ENCODE data around the gene NLRC3.

DNA sequence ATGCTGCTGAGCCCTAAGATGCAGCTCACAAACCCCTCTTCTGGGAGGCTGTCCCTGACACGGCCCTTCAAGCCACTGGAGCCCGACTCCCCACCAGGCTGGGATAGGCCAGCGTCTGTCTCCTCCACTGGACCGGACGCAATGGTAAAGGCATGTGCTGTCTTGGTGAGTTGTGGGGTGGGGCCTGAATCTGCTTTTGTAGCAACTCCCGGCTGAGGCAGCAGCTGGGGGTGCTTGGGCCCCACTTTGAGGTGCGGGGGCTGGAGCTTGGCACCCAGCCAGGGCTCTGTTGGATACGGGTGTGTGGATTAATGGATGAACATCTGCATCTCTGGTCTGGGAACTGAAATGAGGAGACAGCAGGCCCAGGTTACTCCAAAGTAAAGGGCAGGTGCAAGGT, 3.5 kb upstream of the NLRC3 start:
- TF ChIP-seq, protein P1, sequence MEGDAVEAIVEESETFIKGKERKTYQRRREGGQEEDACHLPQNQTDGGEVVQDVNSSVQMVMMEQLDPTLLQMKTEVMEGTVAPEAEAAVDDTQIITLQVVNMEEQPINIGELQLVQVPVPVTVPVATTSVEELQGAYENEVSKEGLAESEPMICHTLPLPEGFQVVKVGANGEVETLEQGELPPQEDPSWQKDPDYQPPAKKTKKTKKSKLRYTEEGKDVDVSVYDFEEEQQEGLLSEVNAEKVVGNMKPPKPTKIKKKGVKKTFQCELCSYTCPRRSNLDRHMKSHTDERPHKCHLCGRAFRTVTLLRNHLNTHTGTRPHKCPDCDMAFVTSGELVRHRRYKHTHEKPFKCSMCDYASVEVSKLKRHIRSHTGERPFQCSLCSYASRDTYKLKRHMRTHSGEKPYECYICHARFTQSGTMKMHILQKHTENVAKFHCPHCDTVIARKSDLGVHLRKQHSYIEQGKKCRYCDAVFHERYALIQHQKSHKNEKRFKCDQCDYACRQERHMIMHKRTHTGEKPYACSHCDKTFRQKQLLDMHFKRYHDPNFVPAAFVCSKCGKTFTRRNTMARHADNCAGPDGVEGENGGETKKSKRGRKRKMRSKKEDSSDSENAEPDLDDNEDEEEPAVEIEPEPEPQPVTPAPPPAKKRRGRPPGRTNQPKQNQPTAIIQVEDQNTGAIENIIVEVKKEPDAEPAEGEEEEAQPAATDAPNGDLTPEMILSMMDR (conservative IDR thresholded peaks at IDR 0.05; ENCODE audit: low read depth, low read length), result no peak
- no peak for TF ChIP-seq EZH2 (IDR thresholded peaks at IDR 0.05; ENCODE audit: borderline replicate concordance, low read depth, low read length, poor library complexity, severe bottlenecking)
